Sigmoid colon (tissue), 4 donors: ENCODE results near the gene FBXL17.

ENCODE experiments used
- CTCF ChIP-seq, 4 experiments: fragments of 450-650 bp in 3 of 4; fragments of 200-600 bp in 1 of 4; IDR thresholded peaks; one replicate each; pipeline ENCODE4 v1.5.1; 2016 to 2019; ENCODE audit warnings: antibody characterized with exemption in 4 of 4, mild to moderate bottlenecking in 3 of 4, moderate library complexity in 2 of 4
- EP300 ChIP-seq, 4 donors: sonication (generic); formaldehyde crosslinking; IDR thresholded peaks; one replicate each; pipeline ENCODE4 v1.6.1; 2017; ENCODE audit warnings: antibody characterized with exemption in 4 of 4
- POLR2A ChIP-seq, 2 donors: fragments of 450-650 bp; IDR thresholded peaks; one replicate each; pipeline ENCODE4 v1.6.1; 2016; ENCODE audit warnings: antibody characterized with exemption in 2 of 2, mild to moderate bottlenecking in 2 of 2, moderate library complexity in 2 of 2
- POLR2AphosphoS5 ChIP-seq, 4 donors: sonication (generic); formaldehyde crosslinking; IDR thresholded peaks; one replicate each; pipeline ENCODE4 v1.6.1; 2017; ENCODE audit warnings: antibody characterized with exemption in 4 of 4

DNA sequence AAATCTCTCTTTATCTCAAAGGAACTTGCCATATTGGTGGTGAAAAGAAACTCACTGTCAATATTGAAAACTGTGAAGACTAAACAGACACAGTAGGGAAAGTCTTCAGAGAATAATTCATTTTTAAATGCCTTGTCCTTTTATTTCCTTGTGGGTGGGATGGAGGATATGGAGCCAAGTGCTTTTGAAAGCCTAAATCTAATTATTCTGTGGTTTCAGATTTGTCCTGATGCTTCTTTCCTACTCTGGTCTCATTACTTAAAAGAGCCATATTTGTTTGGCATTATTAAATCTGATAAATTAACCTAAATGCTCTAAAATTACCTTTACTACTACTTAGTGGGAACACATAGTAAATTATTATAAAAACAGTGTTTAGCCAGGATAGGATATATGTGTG is 452.8 kb downstream of the FBXL17 start:
- no peak for TF ChIP-seq CTCF (IDR thresholded peaks at IDR 0.05)
- TF ChIP-seq EP300 (IDR thresholded peaks at IDR 0.05), result no peak
- no peak for TF ChIP-seq POLR2A (IDR thresholded peaks at IDR 0.05)
- no peak for TF ChIP-seq POLR2AphosphoS5 (IDR thresholded peaks at IDR 0.05)
